Effector memory CD8-positive, alpha-beta T cell (primary cell): ENCODE measurements around the gene EFHB.
"Not testable (repeated sequence)": the region's sequence is repeated elsewhere in the genome, so short reads cannot be mapped to it uniquely, and the experiment has no call there.

Experiments used
- ATAC-seq: fragments of 150-1000 bp; cut with Tn5 transposase; replicated peaks from 2 replicates; pipeline ENCODE4 v1.10.0; 2021; ENCODE audit warnings: mild to moderate bottlenecking, moderate library complexity
- DNase-seq, 3 experiments: peaks; one replicate each; pipeline ENCODE4 v3.0.0; 2021
- H3K27ac Mint-ChIP-seq, 2 donors: one replicate each; pipeline ENCODE4 v1.8.0; 2022; ENCODE audit warnings: mild to moderate bottlenecking in 2 of 2, mixed read lengths in 2 of 2, moderate library complexity in 2 of 2
- H3K27me3 Mint-ChIP-seq, 2 donors: one replicate each; pipeline ENCODE4 v1.8.0; 2022; ENCODE audit warnings: mixed read lengths in 2 of 2
- H3K36me3 Mint-ChIP-seq: one replicate; pipeline ENCODE4 v1.8.0; 2022; ENCODE audit warnings: mild to moderate bottlenecking, moderate library complexity, mixed read lengths; ENCODE audit not compliant: insufficient read depth
- H3K4me1 Mint-ChIP-seq, 2 donors: one replicate each; pipeline ENCODE4 v1.8.0; 2022; ENCODE audit warnings: low read depth in 2 of 2, mixed read lengths in 2 of 2
- H3K4me3 Mint-ChIP-seq, 2 donors: one replicate each; pipeline ENCODE4 v1.8.0; 2022; ENCODE audit warnings: mild to moderate bottlenecking in 2 of 2, mixed read lengths in 2 of 2, moderate library complexity in 2 of 2
- H3K9me3 Mint-ChIP-seq, 2 donors: one replicate each; pipeline ENCODE4 v1.8.0; 2022; ENCODE audit warnings: mixed read lengths in 2 of 2

EFHB gene

DNA sequence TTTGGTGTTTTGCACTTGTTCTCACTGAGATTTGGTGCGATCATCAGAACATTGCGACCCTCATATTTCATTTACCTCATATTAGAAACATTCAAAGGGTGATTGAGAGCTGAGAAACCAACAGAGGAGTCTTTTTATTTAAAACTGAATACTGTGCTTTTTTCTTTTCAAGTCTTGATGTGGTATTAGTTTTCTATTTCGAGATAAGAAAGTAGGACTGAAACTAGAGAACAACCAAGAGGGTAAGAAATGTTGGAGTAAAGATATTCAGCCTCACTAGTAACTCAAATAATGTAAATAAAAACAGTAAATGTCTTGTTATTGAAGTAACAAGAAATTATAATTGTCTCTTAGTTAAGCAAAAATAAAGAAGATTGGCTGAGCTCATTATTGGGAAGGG lies 26.5 kb downstream of the EFHB start:
- H3K36me3 Mint-ChIP-seq = no peaks in the 10 kb centered on the region
- H3K4me3 Mint-ChIP-seq = no peak overlapping the region
- no peaks in the 10 kb centered on the region for H3K27me3 Mint-ChIP-seq
- H3K4me1 Mint-ChIP-seq = no peaks in the 10 kb centered on the region
- no peak overlapping the region for H3K27ac Mint-ChIP-seq
- ATAC-seq = no peak
- no peak for DNase-seq
- H3K9me3 Mint-ChIP-seq = peaks cover 6 to 24% of the 10 kb centered on the region in 2 donors

- DNase-seq (no peak), ATAC-seq (no peak)
- no peaks in the 10 kb centered on the region for H3K4me1 Mint-ChIP-seq
- H3K27ac Mint-ChIP-seq = no peak overlapping the region
- no peaks in the 10 kb centered on the region for H3K36me3 Mint-ChIP-seq
- H3K27me3 Mint-ChIP-seq = no peaks in the 10 kb centered on the region
- no peaks in the 10 kb centered on the region for H3K9me3 Mint-ChIP-seq
- H3K4me3 Mint-ChIP-seq = no peak overlapping the region
Measured at GRCh38 chr3:19903649-19904048, 30.4 kb downstream of the EFHB start.

DNA sequence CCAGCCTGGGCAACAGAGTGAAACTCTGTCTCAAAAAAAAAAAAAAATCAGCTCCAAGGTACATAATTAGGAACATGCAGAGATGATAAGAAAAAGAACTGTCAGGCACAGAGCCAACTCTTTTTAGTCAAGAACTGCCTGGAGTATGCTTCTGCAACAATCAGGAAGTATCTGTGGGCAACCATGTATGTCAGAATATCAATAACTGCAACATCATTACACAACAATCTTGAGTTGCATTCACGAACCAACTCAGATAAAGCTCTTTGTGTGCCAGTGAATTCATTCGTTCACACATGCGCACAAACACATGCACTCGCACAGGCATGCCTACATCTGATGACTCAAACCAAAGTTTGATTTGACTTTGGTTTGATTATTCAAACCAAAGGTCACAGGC lies 32.1 kb downstream of the EFHB start:
- DNase-seq (no peak), ATAC-seq (no peak)
- H3K9me3 Mint-ChIP-seq = no peaks in the 10 kb centered on the region
- H3K4me3 Mint-ChIP-seq = no peak overlapping the region
- H3K27me3 Mint-ChIP-seq = no peaks in the 10 kb centered on the region
- no peaks in the 10 kb centered on the region for H3K4me1 Mint-ChIP-seq
- no peaks in the 10 kb centered on the region for H3K36me3 Mint-ChIP-seq
- H3K27ac Mint-ChIP-seq = no peak overlapping the region

- ATAC-seq = no peak
- Mint-ChIP-seq H3K4me3 (no peak overlapping the region), H3K36me3 (no peaks in the 10 kb centered on the region), H3K27me3 (no peaks in the 10 kb centered on the region), H3K4me1 (no peaks in the 10 kb centered on the region), H3K27ac (no peak overlapping the region), H3K9me3 (no peaks in the 10 kb centered on the region)
- DNase-seq = no peak
Measured at GRCh38 chr3:19901337-19901736, 32.7 kb downstream of the EFHB start.

GRCh38 chr3:19899833-19900232 lies 34.2 kb downstream of the EFHB start:
- not testable (repeated sequence) for H3K4me3 Mint-ChIP-seq, H3K9me3 Mint-ChIP-seq, DNase-seq, H3K27me3 Mint-ChIP-seq, H3K27ac Mint-ChIP-seq, ATAC-seq, H3K4me1 Mint-ChIP-seq, H3K36me3 Mint-ChIP-seq

GRCh38 chr3:19899264-19899663 lies 34.8 kb downstream of the EFHB start:
- Mint-ChIP-seq H3K4me3 (no peak overlapping the region), H3K36me3 (no peaks in the 10 kb centered on the region), H3K27me3 (no peaks in the 10 kb centered on the region), H3K9me3 (no peaks in the 10 kb centered on the region), H3K27ac (no peak overlapping the region), H3K4me1 (no peaks in the 10 kb centered on the region)
- DNase-seq (no peak), ATAC-seq (no peak)

GRCh38 chr3:19898721-19899120 lies 35.3 kb downstream of the EFHB start:
- no peaks in the 10 kb centered on the region for H3K36me3 Mint-ChIP-seq
- DNase-seq = no peak

GRCh38 chr3:19891740-19892139 lies 42.3 kb downstream of the EFHB start:
- Mint-ChIP-seq H3K27me3 (no peaks in the 10 kb centered on the region), H3K9me3 (no peaks in the 10 kb centered on the region), H3K4me3 (no peak overlapping the region), H3K4me1 (no peaks in the 10 kb centered on the region), H3K27ac (no peak overlapping the region), H3K36me3 (no peaks in the 10 kb centered on the region)
- no peak for ATAC-seq
- no peak for DNase-seq

More at GRCh38 chr3:19898721-19899120, 35.3 kb downstream of the EFHB start:
- H3K27ac Mint-ChIP-seq = no peak overlapping the region
- no peak overlapping the region for H3K4me3 Mint-ChIP-seq
- ATAC-seq = no peak
- H3K27me3 Mint-ChIP-seq = no peaks in the 10 kb centered on the region
- H3K4me1 Mint-ChIP-seq = no peaks in the 10 kb centered on the region
- H3K9me3 Mint-ChIP-seq = no peaks in the 10 kb centered on the region

GRCh38 chr3:19888428-19889152 lies 45.4 kb downstream of the EFHB start:
- no peaks in the 10 kb centered on the region for H3K36me3 Mint-ChIP-seq
- DNase-seq (no peak), ATAC-seq (no peak)
- no peak overlapping the region for H3K27ac Mint-ChIP-seq
- no peaks in the 10 kb centered on the region for H3K9me3 Mint-ChIP-seq
- H3K4me1 Mint-ChIP-seq = no peaks in the 10 kb centered on the region
- no peaks in the 10 kb centered on the region for H3K27me3 Mint-ChIP-seq
- H3K4me3 Mint-ChIP-seq = no peak overlapping the region

- H3K4me3 Mint-ChIP-seq, H3K36me3 Mint-ChIP-seq, H3K27ac Mint-ChIP-seq, DNase-seq, ATAC-seq, H3K4me1 Mint-ChIP-seq, H3K27me3 Mint-ChIP-seq, H3K9me3 Mint-ChIP-seq: not testable (repeated sequence)
Measured at GRCh38 chr3:19887122-19887521, 46.9 kb downstream of the EFHB start.

DNA sequence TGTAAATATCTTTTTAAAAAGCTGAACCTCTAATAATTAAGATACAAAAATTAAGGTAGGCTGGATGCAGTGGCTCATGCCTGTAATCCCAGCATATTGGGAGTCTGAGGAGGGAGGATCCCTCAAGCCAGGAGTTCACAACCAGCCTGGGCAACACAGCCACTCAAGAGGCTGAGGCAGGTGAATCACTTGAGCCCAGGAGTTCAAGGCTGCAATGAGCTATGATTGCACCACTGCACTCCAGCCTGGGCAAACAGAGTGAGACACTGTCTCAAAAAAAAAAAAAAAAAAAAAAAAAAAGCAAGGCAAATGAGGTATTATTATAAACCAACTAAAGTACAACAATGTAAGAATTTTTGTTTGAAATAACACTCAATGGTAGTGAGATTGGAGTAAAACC lies 47.6 kb downstream of the EFHB start:
- ATAC-seq (no peak), DNase-seq (no peak)
- Mint-ChIP-seq H3K4me3 (no peak overlapping the region), H3K36me3 (no peaks in the 10 kb centered on the region), H3K4me1 (no peaks in the 10 kb centered on the region), H3K27ac (no peak overlapping the region), H3K9me3 (no peaks in the 10 kb centered on the region), H3K27me3 (no peaks in the 10 kb centered on the region)

DNA sequence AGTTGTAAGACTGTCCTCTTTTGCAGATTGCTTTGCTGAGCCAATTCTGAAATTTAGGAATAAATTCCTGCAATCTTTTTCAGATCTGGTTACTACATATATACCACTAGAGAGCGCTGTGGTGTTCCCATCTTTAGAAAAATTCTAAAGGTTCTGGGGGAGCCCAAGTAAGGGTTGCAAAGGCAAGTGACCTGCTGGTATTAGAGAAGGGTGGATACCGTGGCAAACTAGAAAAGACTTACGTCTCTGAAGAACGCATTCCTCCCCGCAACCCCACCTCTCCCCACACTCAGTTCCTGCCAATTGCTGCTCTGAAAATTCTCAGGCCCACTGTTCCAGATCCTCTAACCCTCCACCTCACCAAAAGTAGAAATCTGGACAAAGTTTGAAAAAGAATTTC lies 48.5 kb downstream of the EFHB start:
- no peak overlapping the region for H3K4me3 Mint-ChIP-seq
- peak in 1 of 3 experiments; percentile 9 for DNase-seq

DNA sequence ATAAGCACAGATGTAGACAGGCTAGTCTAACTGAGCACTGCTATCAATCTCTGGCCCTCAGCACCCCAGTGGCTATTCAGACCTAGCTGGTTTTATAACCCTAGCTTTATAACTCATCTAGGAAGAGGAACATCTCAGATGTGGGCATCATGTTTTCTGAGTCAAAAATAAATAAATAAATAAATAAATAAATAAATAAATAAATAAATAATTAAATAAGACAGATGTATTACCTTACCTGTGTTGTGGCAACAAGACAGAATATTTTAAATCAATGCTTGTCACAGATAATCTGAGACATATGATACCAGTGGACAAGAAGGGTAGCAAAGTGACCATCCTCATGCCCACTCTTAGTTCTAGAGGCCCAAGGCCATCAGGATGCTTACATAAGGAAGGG lies 52.2 kb downstream of the EFHB start:
- Mint-ChIP-seq H3K4me1 (no peaks in the 10 kb centered on the region), H3K27me3 (peaks cover 0 to under 1% of the 10 kb centered on the region in 2 donors), H3K9me3 (no peaks in the 10 kb centered on the region), H3K36me3 (peaks cover 4% of the 10 kb centered on the region), H3K27ac (no peak overlapping the region), H3K4me3 (no peak overlapping the region)
- ATAC-seq = no peak
- DNase-seq = no peak

More for the DNA sequence above, 48.5 kb downstream of the EFHB start:
- Mint-ChIP-seq H3K27me3 (no peaks in the 10 kb centered on the region), H3K9me3 (no peaks in the 10 kb centered on the region), H3K4me1 (no peaks in the 10 kb centered on the region), H3K36me3 (no peaks in the 10 kb centered on the region), H3K27ac (no peak overlapping the region)
- ATAC-seq = no peak

DNA sequence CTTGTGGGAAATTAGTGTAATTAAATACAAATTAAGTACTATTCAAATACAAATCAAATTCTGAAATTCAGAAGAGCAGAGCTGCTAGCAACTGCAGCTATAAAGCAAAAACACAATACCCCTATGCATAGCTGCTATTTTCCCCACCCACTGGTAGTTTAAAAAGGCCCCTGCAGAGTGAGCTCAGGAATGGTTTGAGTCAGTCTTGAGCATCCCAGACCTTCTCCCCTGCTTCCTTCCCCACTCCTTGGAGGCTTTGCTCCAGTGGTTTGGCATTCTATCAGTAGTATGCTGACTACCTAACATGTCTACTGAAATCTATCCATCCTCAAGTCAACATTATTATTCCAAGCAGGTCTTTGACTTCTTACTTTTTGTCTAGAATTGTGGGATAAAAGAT lies 53.0 kb downstream of the EFHB start:
- Mint-ChIP-seq H3K9me3 (no peaks in the 10 kb centered on the region), H3K36me3 (peaks cover 4% of the 10 kb centered on the region), H3K4me3 (no peak overlapping the region), H3K27ac (no peak overlapping the region), H3K4me1 (peaks cover 0 to 3% of the 10 kb centered on the region in 2 donors), H3K27me3 (peaks cover 5 to 8% of the 10 kb centered on the region in 2 donors)
- DNase-seq = no peak
- no peak for ATAC-seq
